Esophagus squamous epithelium (tissue), 4 donors: ENCODE results near the gene DAD1.

Experiments
- CTCF ChIP-seq, 6 experiments: fragments of 450-650 bp in 4 of 6; fragments of 200-600 bp in 2 of 6; sonication (generic) in 2 of 6; IDR thresholded peaks; one replicate each; pipeline ENCODE4 v1.5.1; 2016 to 2019; ENCODE audit warnings: antibody characterized with exemption in 6 of 6, mild to moderate bottlenecking in 4 of 6, moderate library complexity in 4 of 6
- POLR2A ChIP-seq, 4 donors: fragments of 450-650 bp; IDR thresholded peaks; one replicate each; pipeline ENCODE4 v1.6.1; 2017; ENCODE audit warnings: antibody characterized with exemption in 4 of 4, mild to moderate bottlenecking in 4 of 4, moderate library complexity in 3 of 4

GRCh38 chr14:22540811-22541360, 48.1 kb downstream of the DAD1 start:
- TF ChIP-seq CTCF (IDR thresholded peaks at IDR 0.05) (no peak), POLR2A (IDR thresholded peaks at IDR 0.05) (no peak)
